HG03439 (cell line): ENCODE measurements around the gene ALG14.
"Not testable (repeated sequence)": the region's sequence is repeated elsewhere in the genome, so short reads cannot be mapped to it uniquely, and the experiment has no call there.

Source experiments
- ATAC-seq: cut with Tn5 transposase; IDR thresholded peaks from one replicate; pipeline ENCODE4 v1.9.1; 2021; ENCODE audit warnings: mild to moderate bottlenecking, moderate library complexity; ENCODE audit not compliant: unreplicated experiment

Gene ALG14, protein sequence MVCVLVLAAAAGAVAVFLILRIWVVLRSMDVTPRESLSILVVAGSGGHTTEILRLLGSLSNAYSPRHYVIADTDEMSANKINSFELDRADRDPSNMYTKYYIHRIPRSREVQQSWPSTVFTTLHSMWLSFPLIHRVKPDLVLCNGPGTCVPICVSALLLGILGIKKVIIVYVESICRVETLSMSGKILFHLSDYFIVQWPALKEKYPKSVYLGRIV

DNA sequence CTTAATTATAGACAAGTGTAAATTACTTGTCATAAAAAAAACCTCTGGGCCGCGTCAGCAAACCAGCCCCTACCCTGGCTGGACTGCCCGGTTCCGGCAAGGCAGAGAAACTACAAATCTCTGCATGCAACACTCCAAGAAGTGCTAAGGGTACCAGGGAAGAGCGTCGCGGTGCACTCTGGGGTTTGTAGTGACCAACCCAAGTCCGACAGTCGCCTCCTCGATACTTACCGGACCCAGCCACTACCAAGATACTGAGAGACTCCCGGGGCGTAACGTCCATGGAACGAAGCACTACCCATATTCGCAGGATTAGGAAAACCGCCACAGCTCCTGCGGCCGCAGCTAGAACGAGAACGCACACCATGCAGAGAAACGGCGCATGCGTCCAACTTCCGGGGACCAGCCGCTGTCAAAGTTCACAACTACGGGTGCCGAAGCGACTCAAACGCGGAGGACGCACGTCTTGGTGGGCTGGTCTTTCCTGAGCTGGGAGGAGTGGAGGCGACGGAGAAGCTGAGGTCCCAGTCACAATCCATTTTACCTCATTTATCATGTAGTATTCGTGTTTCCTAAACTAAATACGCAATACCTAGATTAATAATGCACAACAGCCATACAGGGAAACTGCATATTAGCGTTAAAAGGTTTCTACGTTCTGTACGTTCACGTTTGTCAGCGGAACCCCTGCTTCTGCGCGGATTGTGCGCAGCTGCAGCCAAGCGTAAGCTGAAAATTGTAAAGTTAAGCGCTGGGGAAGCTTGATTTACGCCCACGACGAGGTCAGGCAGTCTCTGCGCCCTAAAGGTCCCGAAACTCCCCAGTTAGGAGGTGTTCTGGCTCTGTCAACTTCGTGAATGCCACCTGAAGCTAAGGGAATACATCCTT is at the start of gene ALG14:
TSS of gene ALG14 (minus strand) at position 420 of the 888 bp plus-strand sequence. CDS start at position 367, 53 bp downstream.
- peak; percentile 99 for ATAC-seq

DNA sequence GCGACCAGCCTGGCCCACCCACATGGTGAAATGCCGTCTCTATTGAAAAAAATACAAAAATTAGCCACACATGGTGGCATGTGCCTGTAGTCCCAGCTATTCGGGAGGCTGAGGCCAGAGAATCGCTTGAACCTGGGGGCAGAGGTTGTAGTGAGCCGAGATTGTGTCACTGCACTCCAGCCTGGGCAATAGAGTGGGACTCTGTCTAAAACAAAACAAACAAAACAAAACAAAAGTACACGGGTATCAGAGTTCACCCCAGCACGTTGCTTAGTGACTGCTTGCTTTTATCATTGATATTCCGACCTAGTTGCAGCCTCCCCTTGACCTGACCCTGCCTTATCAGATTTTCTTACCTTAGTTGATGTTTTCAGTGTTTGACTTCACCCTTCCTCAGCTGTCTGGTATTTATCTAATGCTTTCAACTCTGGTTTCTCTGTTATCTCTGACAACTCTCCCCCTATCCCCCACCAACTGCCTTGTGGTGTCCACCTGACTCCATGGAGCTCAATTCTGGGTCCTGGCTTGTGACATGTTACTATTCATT is 49.5 kb upstream of the ALG14 start:
- no peak for ATAC-seq

GRCh38 chr1:95119273-95119672 is 46.5 kb upstream of the ALG14 start:
- no peak for ATAC-seq

DNA sequence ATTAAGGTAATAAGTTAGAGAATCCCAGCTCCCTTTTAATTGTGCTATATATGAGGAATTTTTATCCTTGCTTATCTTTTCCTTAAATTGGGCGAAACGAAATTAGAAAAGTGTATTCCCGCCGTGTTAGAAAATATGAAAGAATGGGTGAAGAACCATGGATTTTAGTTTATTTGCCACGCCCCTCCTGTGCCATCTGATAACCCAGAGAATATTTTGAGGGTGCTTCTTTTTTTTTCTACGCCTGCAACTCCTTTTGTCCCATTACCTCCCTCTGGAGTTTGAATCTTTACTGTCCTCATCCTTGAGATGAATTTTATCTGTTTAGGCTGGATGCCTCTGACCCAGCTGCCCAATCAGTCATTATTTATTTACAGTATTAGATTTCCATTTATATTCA is 46.0 kb upstream of the ALG14 start:
- no peak for ATAC-seq

- no peak for ATAC-seq
Observed at GRCh38 chr1:95118067-95118499, 45.3 kb upstream of the ALG14 start.

DNA sequence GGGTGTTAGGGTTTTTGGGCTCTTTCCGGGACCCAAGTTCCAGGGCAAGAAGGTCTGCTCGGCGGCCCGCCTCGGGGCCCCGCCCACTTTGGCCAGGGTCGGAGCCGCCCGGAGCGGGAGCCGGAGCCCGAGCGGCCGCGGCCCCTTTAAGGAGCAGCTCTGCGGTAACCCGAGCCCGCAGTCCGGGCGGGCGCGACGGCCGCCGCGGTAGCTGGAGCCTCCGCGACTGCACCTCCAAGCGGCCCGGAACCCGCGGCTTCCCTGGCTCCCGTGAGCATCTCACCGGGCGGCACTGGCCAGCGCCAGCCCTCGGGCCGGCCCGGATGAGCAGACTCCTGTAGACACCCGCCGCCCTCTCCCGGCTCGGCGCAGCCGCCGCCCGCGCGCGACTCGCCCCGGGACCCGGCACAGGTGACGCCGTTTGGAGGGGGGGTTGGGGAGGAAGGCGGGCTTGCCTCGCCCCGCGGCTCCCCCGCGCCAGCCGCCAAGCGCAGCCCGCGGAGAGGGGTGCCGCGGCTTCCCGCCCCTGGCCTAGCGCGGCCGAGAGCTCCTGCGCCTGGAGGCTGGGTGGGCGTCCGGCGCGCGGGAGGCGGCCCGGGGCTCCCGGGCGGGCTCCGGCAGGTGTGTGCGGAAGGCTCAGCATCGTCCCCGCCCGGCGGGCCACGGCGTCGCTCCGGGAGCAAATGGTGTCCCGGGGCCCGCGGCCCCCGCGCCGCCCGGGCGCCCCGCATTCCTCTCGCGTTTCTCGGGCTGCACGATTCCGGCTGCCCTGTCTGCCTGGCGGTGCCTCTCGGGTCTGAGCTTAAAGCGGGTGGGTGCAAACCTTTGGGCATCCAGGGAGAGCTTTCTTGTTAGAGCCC is 44.7 kb upstream of the ALG14 start, which contains the start of gene TLCD4:
TSS of gene TLCD4 (plus strand) at position 149 of the 860 bp plus-strand sequence. CDS start 26,547 bp downstream, outside the sequence.
- peak; percentile 71 for ATAC-seq

GRCh38 chr1:95116580-95117206 is 43.9 kb upstream of the ALG14 start:
- ATAC-seq = peak; percentile 53

- ATAC-seq = no peak
Observed at GRCh38 chr1:95115708-95116137, 43.0 kb upstream of the ALG14 start.

DNA sequence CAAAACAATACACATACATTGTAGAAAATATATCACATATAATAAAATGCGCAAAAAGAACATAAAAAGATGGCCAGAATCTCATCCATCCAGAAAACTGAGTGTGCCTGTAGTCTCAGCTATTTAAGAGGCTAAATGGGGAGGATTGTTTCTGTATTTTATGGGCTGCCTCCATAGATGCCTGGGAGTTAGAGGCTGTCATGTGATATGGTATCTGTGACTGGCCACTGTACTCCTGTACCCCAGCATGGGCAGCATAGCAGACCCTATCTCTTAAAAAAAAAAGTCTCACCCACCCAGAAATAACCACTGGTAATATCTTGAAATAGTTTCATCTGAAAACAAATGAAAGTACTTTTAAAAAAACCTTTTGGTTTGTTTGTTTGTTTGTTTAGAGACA is 40.9 kb upstream of the ALG14 start:
- no peak for ATAC-seq

DNA sequence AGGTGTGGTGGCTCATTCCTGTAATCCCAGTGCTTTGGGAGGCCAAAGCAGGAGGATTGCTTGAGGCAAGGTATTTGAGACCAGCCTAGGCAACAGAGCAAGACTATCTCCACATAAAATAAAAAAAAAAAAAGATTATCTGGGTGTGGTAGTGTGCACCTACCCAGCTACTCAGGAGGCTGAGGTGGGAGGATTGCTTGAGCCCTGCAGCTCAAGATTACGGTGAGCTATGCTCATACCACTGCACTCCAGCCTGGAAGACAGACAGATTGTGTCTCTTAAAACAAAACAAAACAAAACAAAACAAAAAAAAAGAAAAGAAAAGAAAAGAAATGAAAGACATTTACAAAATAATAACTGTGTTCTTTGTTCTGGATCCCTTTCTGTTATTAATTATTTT is 38.3 kb upstream of the ALG14 start:
- ATAC-seq = no peak

DNA sequence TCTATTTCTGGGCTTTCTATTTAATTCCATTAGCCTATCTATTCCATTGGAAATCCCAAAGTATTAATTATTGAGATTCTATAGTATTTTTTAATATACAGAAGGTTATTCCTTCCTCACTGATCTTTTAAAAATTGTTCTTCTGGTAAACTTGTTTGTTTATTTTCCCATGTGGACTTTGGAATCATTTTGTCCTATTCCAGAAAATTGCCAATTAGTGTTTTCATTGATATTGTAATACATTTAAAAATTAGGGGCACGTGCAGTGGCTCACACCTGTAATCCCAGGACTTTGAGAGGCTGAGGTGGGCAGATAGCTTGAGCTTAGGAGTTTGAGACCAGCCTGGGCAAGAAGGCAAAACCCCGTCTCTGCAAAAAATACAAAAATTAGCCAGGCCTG is 36.0 kb upstream of the ALG14 start:
- no peak for ATAC-seq

DNA sequence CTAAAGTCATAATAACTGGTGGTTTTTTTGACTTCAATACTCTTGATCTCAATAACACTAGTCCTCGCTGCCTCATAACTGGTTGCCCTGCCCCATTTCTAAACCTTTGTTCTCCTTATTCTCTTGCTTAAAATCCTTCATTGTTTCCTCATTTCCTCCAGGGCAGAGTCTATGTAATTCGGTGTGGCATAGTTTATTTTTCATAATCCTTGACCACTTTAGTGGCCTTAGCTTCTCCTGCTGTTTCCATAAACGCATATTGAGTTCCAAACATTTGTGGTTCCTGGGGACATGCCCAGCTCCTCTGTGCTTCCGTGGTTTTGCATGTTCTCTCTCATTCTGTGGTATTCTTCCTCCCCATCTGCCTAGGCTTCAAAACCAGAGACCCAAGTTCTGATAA is 25.4 kb upstream of the ALG14 start:
- no peak for ATAC-seq

DNA sequence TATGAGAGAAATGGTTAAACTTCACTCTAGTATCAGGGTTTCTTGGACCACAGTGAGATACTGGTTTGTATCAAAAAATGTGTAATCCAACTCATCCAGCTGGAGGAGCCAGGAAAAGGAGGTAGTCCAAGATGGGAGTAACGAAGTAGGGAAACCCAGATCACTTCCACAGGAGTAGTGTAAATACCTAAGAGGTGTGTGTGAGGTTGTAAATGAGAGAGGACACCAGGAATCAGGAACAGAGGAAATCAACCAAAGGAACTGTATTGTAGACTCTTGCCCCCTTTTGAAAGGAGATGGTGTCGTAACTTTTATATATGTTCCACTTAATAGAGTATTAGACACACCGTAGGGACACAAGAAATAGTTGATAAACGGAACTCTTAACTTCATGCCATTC is 24.7 kb upstream of the ALG14 start:
- ATAC-seq = no peak

- peak; percentile 53 for ATAC-seq
Observed at GRCh38 chr1:95096218-95096841, 23.6 kb upstream of the ALG14 start.

GRCh38 chr1:95095833-95096217 is 23.1 kb upstream of the ALG14 start:
- ATAC-seq = peak; percentile 96

DNA sequence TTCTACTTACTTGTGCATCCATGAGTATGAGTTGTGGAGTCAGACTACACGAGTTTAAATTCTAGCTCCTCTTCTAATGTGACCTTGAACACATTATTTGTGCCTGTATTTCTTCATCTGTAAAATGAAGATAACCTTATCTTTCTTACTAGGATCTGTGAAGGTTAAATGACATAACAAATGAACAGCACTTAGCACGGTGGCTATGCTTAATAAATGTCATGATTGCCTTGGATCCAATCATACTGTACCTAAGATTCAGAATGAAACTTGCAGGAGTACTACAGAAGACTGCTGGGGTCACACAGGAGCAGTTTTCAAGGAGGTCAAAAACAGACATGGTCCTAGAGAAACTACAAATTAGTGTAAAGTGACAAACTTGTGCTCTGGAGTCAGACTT is 22.2 kb upstream of the ALG14 start:
- ATAC-seq = no peak

DNA sequence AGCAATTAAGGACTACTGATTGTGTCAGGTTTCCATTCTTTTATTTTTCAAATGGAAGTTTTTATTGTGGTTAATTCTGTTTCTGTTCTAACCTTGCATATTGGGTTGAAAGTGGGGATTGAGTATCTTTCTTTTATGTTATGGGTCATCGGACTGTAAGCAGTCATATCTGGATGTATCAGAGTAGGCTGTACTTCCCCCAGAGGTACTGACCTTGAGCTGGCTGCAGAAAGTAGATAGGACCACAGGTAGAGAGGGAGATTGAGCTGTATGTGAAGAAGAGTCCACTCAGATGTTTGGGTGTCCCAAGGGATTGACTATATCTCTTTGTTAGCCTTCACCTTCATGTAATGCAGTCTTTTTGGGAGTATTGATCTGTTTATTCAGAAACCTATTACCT is 20.5 kb upstream of the ALG14 start:
- no peak for ATAC-seq

DNA sequence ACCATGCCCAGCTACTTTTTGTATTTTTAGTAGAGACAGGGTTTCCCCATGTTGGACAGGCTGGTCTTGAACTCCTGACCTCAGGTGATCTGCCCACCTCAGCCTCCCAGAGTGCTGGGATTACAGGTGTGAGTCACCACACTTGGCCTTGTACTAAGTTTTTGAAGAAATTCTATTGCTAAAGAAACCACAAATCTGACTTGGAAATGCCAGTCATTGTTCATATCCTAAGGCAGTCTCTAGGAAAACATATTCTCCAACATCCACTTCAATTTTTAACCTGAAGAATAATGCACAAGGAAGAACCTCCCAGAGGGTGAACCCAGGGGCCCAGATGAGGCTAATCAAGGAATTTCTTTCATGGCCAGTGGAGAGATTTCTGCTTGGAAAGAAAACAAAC is 20.1 kb upstream of the ALG14 start:
- not testable (repeated sequence) for ATAC-seq

DNA sequence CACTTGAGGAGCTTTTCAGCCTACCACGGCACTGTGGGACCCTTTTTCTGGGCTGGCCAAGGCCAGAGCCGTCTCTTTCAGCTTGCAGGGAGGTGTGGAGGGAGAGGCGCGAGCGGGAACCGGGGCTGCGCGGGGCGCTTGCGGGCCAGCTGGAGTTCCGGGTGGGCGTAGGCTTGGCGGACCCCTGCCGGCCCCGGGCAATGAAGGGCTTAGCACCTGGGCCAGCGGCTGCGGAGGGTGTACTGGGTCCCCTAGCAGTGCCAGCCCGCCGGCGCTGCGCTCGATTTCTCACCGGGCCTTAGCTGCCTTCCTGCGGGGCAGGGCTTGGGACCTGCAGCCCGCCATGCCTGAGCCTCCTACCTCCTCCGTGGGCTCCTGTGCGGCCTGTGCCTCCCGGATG is 18.5 kb upstream of the ALG14 start:
- ATAC-seq = not testable (repeated sequence)
